NAMALWA (cell line): ENCODE results near the gene MDGA2.

ENCODE experiments used
- DNase-seq: peaks from one replicate; pipeline ENCODE4 v3.0.0-alpha.2; 2015; ENCODE audit warnings: low spot score

Gene MDGA2

DNA sequence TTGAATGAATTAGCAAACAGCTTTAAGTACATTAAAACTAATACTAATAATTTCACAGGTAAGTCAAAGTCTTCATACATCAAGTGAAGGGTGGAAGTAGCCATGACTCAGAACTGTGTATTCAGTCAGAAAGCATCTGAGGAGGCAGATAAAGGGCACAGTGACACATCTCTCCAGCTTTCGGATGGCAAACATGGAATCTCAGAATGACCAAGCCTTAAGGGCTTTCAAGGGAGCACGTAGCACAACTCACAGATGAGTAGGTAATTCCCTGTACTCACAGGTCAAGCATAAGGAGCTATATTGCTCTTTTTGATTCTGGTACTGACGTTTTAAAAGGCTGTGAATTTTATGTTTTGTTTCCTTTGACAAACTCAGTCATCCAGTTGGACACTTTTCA lies 56.0 kb downstream of the MDGA2 start:
- no peak for DNase-seq

DNA sequence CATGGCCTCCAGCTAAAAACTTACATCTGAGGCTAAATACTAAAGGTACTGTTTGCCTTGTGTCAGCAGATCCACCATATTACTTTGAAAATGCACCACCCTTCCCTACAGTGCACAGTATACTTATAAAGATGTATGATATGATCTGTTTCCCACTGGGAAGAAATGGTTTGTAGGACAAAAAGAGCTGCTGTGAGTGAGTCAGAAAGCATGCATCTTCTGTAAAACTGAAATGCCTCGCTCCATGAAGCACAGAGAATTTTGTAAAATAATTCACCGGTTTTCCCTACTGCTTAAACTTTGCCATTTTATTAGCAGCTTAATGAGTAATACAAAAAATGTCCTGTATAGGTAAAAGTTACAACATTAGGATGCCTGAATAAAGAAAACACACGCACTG lies 68.8 kb downstream of the MDGA2 start:
- DNase-seq: no peak

GRCh38 chr14:47596860-47597259 lies 78.5 kb downstream of the MDGA2 start:
- DNase-seq: no peak

GRCh38 chr14:47596232-47596631 lies 79.2 kb downstream of the MDGA2 start:
- DNase-seq: no peak

- no peak for DNase-seq
Measured at GRCh38 chr14:47595552-47595951, 79.9 kb downstream of the MDGA2 start.

DNA sequence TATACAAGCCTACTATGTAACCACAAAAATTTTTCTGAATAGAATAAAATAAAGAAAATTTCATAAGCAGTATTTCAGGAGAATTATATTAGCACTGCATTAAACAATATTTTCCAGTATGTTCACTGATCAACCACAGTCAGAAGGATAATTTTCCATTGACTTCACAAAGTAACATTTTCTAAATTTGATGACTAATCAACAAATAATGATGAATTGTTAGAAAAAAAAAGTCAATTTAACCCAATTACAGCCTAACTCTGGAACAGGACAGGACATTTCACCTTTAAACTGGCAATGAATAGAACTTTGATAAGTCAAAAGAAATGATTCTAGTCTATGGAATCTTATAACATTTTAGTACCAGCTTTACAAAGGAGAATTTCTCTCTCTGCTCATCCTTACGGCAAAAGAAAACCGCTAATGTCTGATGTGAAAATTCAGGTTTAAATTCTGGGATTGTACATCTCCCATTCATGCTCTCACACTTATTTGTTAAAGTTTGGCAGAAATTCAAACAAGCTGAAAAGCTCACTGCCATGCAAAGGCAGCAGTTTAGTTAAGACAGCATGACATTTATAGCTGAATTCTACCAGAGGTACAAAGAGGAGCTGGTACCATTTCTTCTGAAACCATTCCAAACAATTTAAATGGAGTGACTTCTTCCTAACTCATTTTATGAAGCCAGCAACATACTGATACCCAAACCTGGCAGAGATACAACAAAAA lies 84.5 kb downstream of the MDGA2 start:
- no peak for DNase-seq

DNA sequence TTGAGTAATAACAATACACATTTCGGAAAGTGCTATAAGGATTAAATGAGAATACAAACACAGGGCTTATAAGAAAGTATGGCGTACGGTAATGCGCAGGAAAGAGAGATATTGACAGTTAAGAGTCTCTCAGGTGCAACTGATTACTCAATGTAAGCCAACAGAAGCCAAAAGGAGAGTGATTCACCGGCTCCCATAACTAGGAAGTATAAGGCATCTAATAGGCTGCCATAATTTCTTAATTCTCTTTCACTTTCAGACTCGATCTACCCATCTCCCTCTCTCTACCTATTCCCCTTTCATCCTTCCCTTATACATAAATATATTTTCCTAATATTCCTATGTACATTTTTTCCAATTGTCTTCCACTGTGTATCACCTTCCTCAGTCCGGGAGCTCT lies 90.0 kb downstream of the MDGA2 start:
- no peak for DNase-seq

GRCh38 chr14:47567273-47567672 lies 108.1 kb downstream of the MDGA2 start:
- DNase-seq: no peak

DNA sequence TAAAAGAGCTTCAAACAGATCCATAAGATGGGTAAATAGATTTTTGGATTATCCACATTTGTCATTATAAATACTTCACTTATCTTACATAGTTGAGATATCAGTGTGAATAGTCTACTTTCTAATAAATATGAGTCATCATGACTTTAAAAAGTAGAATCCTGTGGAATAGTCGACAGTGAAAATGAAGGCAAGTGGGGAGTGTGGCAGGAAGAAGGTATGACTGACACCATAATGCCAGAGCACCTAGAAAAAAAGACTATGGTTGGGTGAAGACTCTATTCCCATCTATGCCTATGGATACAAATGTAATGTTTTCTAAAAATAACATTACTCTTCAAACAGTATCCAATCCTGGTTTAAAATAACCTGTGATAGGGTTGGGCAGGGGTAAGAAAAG lies 117.5 kb downstream of the MDGA2 start:
- DNase-seq: no peak

GRCh38 chr14:47555333-47555732 lies 120.1 kb downstream of the MDGA2 start:
- DNase-seq: no peak

DNA sequence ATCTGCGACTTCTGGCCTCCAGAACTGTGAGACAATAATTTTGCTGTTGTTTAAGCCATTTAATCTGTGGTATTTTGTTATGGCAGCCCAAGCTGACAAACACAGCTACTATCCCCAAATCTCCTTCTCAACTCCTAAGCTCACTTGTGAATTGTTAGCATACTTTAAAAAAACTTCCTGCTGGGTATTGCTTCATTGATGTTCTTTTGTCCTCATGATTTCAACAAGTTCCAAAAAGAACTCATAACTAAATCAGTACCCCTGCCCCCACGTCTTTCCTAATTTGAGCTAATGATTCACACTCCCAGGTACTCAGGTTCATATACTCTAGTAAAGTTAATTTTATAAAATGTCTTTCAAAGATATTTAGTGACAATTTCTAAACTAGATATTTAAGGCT lies 125.5 kb downstream of the MDGA2 start:
- no peak for DNase-seq

DNA sequence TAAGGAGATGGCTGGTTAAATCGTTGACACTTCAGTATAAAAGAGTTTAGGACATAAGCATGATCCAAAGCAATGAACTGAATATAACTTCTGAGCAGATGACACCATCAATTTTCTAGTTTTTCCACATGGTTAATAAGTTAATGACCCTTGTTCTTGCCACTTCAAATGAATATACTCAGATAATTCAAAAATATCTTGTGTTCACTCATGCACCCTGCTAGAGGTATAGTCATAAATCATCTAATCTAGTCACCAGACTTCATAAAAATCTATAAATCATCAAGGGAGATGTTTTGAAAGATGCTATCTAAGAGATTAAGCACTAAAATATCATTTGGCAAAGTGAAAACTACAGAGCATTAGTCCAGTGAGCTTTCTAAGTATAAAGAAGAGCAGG lies 131.9 kb downstream of the MDGA2 start:
- no peak for DNase-seq

DNA sequence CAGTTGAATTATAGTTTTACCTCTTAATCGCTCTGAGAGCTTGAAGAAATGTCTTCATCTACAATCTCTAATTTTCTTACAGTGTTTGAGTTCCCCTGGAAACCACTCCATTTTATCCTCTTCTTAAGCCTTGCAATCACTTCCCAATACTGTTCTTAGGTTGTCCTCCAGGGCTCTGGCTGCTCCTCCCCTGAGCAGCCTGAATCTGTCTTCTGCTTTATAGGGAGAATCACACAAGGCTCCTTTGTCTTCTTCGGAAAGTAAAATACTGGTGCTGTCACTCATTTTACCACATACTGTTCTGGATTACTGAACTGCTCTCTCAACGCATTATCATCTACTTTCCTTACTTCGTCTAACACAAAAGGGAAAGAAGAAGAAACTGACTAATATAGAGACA lies 133.7 kb downstream of the MDGA2 start:
- no peak for DNase-seq

DNA sequence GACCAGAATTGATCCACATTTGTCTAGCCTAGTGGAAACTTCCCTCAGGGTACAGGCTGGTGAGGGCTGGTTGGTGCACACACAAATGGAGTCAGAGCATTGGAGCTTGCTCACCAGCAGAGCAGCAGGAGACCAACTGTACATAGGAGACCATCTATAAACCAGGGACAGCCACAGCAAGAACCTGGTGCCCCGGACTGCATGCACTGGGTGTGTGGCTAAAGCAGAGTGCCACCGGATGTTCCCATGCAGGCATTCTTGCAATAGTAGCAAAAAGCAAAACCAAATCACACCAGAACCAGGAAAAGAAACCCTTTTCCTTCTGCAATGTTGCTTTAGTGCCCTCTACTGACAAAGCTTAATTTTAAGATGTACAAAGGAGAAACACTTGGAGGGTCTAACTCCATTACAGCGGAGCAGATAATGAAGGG lies 136.4 kb downstream of the MDGA2 start:
- peak; percentile 7 for DNase-seq

GRCh38 chr14:47536341-47536740 lies 139.1 kb downstream of the MDGA2 start:
- no peak for DNase-seq

GRCh38 chr14:47526591-47527244 lies 148.7 kb downstream of the MDGA2 start:
- DNase-seq: no peak

DNA sequence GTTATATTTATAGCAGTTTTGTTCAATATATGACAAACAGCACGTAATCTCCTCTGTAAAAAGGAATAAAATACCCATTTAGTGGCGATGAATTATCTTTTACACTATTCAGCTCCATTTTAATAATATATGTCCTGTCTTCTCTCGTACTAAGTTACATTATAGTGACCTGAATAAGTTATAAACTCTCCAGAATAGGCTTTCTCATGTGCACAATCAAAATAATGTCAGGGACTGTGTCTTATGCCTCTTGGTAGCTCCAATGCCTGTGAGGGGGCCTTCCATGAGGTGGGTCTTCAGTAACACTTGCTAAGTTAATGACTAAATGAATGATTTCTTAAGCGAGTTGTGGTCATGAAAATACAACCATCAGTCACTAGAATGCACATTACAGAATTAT lies 150.9 kb downstream of the MDGA2 start:
- DNase-seq: no peak

DNA sequence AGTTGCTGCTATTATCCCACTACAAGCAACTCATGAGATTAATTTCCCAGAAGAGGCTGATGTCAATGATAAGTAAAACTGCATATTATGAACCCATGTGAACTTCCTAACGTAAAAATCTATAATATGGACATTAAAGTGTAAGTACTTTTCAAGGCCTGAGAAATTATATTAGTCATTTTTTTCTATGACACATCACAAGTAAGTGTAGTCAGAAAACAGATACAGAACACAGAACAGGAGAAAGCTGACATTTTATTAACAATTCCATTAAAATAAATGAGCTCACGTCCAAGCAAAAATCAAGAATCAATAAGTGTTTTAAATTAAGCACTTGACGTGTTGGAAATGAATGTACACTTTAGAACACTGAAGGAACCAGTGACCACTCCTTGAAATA lies 155.0 kb downstream of the MDGA2 start:
- DNase-seq: no peak

DNA sequence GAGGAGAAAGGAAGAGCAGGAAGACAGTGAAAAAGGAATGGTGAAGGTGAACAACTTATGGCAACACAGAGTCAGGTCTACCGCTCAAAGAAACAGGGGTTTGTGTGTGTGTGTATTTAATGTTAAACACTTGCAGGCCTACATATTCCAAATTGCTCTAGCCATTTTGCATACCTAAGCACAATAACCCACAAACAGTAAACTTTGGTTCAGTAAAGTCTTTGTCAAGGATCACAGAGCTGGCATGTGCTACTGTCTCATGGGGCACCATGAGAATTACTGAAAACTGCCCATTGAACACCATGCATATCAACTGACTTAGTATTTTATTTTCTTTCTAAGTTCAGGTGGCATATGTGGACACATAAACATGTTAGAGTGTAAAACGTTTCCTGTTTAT lies 163.6 kb downstream of the MDGA2 start:
- DNase-seq: no peak

DNA sequence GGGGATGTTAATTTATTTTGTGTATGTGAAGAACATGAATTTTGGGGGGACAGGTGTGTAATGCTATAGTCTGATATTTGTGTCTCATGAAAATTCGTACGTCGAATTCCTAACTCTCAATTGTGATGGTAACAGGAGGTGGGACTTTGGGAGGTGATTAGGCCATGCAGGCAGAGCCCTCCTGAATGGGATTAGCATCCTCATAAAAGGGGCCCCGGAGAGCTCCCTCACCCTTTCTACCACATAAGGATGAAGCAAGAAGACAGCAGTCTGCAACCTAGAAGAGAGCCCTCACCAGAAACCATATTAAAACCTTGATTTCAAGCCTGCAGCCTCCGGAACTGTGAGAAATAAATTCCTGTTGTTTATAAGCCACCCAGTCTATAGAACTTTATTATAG lies 165.4 kb downstream of the MDGA2 start:
- no peak for DNase-seq

- DNase-seq: no peak
Measured at GRCh38 chr14:47507861-47508260, 167.5 kb downstream of the MDGA2 start.

GRCh38 chr14:47500369-47500768 lies 175.0 kb downstream of the MDGA2 start:
- DNase-seq: no peak

DNA sequence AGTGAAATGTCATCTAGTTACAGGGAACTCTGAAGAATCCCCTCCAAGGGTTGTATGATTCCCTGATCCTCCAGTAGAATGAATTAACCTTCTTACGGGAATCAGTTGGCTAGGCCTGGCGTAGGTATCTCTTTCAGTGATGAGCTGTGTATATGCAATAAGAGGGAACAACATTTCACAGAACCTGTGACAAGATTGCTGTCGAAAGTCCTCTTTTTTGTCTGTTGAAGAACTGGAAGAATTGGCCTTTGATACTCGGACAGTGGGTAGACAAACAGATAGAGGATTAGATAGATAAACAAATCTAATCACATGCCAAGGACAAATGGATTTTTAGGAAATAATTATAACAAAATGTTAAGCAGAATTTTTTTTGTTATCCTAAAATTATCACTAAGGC lies 184.6 kb downstream of the MDGA2 start:
- no peak for DNase-seq

DNA sequence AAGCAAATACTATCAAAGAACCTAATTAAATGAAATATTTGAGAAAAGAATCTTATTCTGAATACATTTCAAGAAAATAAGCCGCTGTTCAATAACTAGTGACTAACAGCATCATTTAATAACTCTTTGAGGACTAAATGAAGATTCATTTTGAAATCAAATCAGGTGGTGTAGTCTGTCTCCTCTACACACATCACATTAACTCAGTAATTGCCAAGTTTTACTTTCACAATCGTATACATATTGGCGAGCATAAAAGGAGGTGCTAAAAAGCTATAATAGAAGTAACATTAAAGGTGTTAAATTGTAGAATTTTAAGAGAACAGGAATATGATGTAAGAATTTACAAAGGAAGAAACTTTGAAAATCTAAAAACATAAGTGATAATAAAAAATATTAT lies 185.1 kb downstream of the MDGA2 start:
- DNase-seq: no peak
